ENCODE data around the gene CHST8.

Gene CHST8

DNA sequence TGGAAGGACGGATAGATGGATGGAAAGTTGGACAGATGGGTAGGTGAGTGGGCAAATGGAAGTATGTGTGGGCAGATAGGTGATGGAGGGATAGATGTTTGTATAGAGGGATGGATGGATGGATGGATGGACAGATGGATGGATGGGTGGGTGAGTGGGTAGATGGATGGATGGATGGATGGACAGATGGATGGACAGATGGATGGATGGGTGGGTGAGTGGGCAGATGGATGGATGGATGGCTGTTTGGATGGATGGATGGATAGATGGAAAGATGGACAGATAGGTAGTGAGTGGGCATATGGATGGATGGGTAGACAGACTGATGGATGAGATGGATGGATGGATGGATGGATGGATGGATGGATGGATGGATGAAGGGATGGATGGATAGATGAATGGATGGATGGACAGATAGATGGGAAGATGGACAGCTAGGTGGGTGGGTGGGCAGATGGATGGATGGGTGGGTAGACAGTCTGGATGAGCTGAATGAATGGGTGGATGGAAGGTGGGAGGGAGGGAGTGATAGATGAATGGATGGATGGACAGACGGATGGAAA, 100.1 kb downstream of the CHST8 start:
- H3K4me3 ChIP-seq (ENCODE audit: low read length): no peak overlapping the region
- DNase-seq (ENCODE audit: low read depth): no peak
- TF ChIP-seq, protein P1, sequence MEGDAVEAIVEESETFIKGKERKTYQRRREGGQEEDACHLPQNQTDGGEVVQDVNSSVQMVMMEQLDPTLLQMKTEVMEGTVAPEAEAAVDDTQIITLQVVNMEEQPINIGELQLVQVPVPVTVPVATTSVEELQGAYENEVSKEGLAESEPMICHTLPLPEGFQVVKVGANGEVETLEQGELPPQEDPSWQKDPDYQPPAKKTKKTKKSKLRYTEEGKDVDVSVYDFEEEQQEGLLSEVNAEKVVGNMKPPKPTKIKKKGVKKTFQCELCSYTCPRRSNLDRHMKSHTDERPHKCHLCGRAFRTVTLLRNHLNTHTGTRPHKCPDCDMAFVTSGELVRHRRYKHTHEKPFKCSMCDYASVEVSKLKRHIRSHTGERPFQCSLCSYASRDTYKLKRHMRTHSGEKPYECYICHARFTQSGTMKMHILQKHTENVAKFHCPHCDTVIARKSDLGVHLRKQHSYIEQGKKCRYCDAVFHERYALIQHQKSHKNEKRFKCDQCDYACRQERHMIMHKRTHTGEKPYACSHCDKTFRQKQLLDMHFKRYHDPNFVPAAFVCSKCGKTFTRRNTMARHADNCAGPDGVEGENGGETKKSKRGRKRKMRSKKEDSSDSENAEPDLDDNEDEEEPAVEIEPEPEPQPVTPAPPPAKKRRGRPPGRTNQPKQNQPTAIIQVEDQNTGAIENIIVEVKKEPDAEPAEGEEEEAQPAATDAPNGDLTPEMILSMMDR (conservative IDR thresholded peaks at IDR 0.05; ENCODE audit: low read depth, low read length): no peak

GRCh38 chr19:33722456-33723239, 100.9 kb downstream of the CHST8 start:
- H3K4me3 ChIP-seq (ENCODE audit: low read length): no peak overlapping the region
- no peak for DNase-seq (ENCODE audit: low read depth)
- TF ChIP-seq, protein P1 (conservative IDR thresholded peaks at IDR 0.05; ENCODE audit: low read depth, low read length): no peak

DNA sequence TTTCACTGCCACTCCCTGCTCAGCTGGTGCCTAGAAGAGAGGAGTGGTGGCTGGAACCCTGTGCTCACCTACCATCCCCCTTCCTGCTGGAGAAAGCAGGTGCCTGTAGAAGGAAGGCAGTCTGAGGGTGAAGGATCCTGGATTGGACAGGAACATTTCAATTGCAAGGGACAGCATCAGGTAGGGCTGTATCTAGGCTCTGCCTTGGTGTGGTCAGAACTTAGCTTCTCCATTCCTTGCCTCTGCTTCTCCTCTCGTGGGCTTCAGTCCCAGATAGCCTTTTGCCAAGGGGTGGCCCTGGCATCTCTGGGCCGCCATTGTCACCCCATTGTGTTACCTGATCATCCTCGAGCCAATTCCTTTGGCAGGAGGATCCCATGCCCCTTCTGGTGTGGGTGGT, 101.8 kb downstream of the CHST8 start:
- H3K4me3 ChIP-seq (ENCODE audit: low read length): no peak overlapping the region
- no peak for DNase-seq (ENCODE audit: low read depth)
- TF ChIP-seq, protein P1 (conservative IDR thresholded peaks at IDR 0.05; ENCODE audit: low read depth, low read length): no peak

DNA sequence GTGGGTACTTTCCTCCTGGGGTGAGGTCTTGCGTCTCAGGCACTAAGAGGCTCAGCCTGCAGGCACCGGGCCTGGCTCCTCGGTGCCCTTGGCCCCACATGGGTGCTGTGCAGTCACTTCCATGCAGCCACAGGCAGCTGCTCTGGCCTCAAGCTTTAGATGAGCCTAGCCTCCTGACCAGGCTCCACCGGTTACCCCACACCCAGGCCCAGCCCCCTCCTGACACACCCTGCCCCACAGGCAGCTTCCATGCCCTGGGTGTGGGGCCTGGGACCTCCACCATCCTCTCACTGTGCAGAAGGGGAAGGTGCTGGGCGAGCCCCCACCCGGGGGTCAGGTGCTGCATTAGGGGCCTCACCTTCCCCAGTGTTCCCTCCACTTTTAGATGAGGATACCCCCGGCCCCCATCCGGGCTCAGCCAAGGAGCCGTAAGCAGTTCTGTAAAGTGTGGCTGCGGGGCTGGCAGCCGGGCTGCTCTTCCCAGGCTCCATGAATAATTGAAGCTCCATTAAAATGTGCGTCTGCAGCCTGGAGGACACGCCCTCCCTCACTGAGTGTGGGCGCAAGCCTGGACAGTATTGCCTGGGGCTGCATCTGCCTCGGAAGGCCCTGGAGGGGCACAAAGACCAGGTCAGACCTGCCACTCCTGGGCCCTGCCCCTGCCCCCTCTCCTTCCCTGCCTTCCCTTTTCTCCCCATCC, 102.4 kb downstream of the CHST8 start:
- DNase-seq (ENCODE audit: low read depth): no peak
- no peak overlapping the region for H3K4me3 ChIP-seq (ENCODE audit: low read length)
- TF ChIP-seq, protein P1 (conservative IDR thresholded peaks at IDR 0.05; ENCODE audit: low read depth, low read length): no peak

GRCh38 chr19:33724721-33725060, 102.9 kb downstream of the CHST8 start:
- H3K4me3 ChIP-seq (ENCODE audit: low read length): no peak overlapping the region
- DNase-seq (ENCODE audit: low read depth): no peak
- TF ChIP-seq, protein P1 (conservative IDR thresholded peaks at IDR 0.05; ENCODE audit: low read depth, low read length): no peak

GRCh38 chr19:33725567-33725966, 103.8 kb downstream of the CHST8 start:
- no peak overlapping the region for H3K4me3 ChIP-seq (ENCODE audit: low read length)
- no peak for DNase-seq (ENCODE audit: low read depth)
- TF ChIP-seq, protein P1 (conservative IDR thresholded peaks at IDR 0.05; ENCODE audit: low read depth, low read length): no peak
